Testis (tissue), 2 donors: Measurements from ENCODE around the gene NAV3.

Source experiments
- CTCF ChIP-seq, 3 experiments: fragments of 450-650 bp in 2 of 3; fragments of 200-600 bp in 1 of 3; sonication (generic) in 1 of 3; IDR thresholded peaks; one replicate each; pipeline ENCODE4 v1.5.1; 2016 to 2019; ENCODE audit warnings: antibody characterized with exemption in 3 of 3, mild to moderate bottlenecking in 2 of 3, moderate library complexity in 1 of 3
- POLR2A ChIP-seq: fragments of 450-650 bp; IDR thresholded peaks from one replicate; pipeline ENCODE4 v1.6.1; 2017; ENCODE audit warnings: antibody characterized with exemption, mild to moderate bottlenecking, moderate library complexity

- TF ChIP-seq POLR2A (no peak), CTCF (IDR thresholded peaks at IDR 0.05) (no peak)
These were observed 16.3 kb upstream of the NAV3 start for GRCh38 chr12:77814386-77814785.
